ENCODE results near the gene YWHAB. TPM values are rescaled to one million over a fixed set of nuclear protein-coding genes. Genes with fewer than 3 reads are reported as not detected.

YWHAB gene
- total RNA-seq, 3 donors from 2014 or later = 125 to 155 (median 139) TPM

- Histone ChIP-seq H3K4me1 (no peaks in the 10 kb centered on the region), H3K27ac (no peak overlapping the region), H3K9me3 (no peaks in the 10 kb centered on the region), H3K4me3 (no peak overlapping the region), H3K27me3 (no peaks in the 10 kb centered on the region), H3K36me3 (no peaks in the 10 kb centered on the region)
- TF ChIP-seq, protein P1, sequence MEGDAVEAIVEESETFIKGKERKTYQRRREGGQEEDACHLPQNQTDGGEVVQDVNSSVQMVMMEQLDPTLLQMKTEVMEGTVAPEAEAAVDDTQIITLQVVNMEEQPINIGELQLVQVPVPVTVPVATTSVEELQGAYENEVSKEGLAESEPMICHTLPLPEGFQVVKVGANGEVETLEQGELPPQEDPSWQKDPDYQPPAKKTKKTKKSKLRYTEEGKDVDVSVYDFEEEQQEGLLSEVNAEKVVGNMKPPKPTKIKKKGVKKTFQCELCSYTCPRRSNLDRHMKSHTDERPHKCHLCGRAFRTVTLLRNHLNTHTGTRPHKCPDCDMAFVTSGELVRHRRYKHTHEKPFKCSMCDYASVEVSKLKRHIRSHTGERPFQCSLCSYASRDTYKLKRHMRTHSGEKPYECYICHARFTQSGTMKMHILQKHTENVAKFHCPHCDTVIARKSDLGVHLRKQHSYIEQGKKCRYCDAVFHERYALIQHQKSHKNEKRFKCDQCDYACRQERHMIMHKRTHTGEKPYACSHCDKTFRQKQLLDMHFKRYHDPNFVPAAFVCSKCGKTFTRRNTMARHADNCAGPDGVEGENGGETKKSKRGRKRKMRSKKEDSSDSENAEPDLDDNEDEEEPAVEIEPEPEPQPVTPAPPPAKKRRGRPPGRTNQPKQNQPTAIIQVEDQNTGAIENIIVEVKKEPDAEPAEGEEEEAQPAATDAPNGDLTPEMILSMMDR (IDR thresholded peaks at IDR 0.05) = no peak
- no peak for TF ChIP-seq POLR2A (IDR thresholded peaks at IDR 0.05)
- no peak for TF ChIP-seq POLR2AphosphoS5 (IDR thresholded peaks at IDR 0.05)
- no peak for DNase-seq (ENCODE audit: low spot score in 2 of 2)
- intact Hi-C loops (cut with DNase I; ENCODE audit: low total_unique reads) = no loop called here
These were observed 45.1 kb downstream of the YWHAB start for GRCh38 chr20:44930517-44931168.

GRCh38 chr20:44931911-44932310 is 46.4 kb downstream of the YWHAB start:
- no peak for DNase-seq (ENCODE audit: low spot score in 2 of 2)
- intact Hi-C loops (cut with DNase I; ENCODE audit: low total_unique reads) = no loop called here
- Histone ChIP-seq H3K27me3 (no peaks in the 10 kb centered on the region), H3K4me1 (no peaks in the 10 kb centered on the region), H3K36me3 (no peaks in the 10 kb centered on the region), H3K4me3 (no peak overlapping the region), H3K9me3 (no peaks in the 10 kb centered on the region), H3K27ac (no peak overlapping the region)
- TF ChIP-seq, protein P1 (IDR thresholded peaks at IDR 0.05) = no peak
- TF ChIP-seq POLR2A (IDR thresholded peaks at IDR 0.05) (no peak), POLR2AphosphoS5 (IDR thresholded peaks at IDR 0.05) (no peak)

GRCh38 chr20:44932916-44933315 is 47.4 kb downstream of the YWHAB start:
- TF ChIP-seq, protein P1 (IDR thresholded peaks at IDR 0.05) = no peak
- TF ChIP-seq POLR2A (IDR thresholded peaks at IDR 0.05) = no peak
- no peak for TF ChIP-seq POLR2AphosphoS5 (IDR thresholded peaks at IDR 0.05)
- H3K9me3 ChIP-seq = no peaks in the 10 kb centered on the region
- no peaks in the 10 kb centered on the region for H3K36me3 ChIP-seq
- no peaks in the 10 kb centered on the region for H3K27me3 ChIP-seq
- no peak overlapping the region for H3K4me3 ChIP-seq
- DNase-seq (ENCODE audit: low spot score in 2 of 2) = no peak
- no peak overlapping the region for H3K27ac ChIP-seq
- no peaks in the 10 kb centered on the region for H3K4me1 ChIP-seq
- intact Hi-C loops (cut with DNase I; ENCODE audit: low total_unique reads) = no loop called here

DNA sequence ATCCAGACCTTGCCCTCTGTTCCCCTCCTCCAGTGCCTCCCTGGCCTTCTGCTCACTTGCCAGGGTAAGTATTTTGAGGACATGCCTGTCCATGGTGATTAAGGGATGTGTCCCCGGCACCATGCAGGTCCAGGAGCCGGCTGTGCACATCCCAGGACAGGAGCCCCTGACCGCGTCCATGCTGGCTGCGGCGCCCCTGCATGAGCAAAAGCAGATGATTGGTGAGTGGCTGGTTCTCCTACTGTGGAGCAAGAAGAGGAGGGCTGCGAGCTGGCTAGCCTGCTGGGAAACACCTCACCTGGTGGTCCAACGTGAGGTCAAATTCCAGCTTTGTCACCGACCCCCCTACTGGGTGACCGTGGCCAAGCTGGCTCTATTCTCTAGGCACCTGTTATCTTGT is 51.0 kb downstream of the YWHAB start:
- TF ChIP-seq POLR2A (IDR thresholded peaks at IDR 0.05) (no peak), POLR2AphosphoS5 (IDR thresholded peaks at IDR 0.05) (no peak)
- TF ChIP-seq, protein P1 (IDR thresholded peaks at IDR 0.05) = no peak
- no peaks in the 10 kb centered on the region for H3K36me3 ChIP-seq
- no peak overlapping the region for H3K27ac ChIP-seq

DNA sequence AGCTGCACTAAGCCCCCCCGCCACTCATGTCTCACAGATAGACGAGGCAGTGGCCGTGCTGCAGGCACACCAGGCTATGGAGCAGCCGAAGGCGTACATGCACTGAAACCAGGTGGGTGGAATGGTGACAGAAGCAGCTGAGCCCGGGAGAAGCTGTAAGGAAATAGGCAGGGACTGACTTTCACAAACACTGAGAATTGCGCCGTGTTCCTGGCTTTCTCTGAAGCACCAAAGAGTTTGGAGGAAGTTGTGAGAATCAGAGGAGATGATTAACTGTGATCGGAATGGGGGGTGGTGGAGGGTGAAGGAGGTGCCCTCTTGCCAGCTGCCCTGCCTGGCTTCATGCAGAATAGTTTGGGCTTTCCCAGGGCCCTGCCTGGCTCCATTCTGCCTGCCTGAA is 53.1 kb downstream of the YWHAB start:
- Histone ChIP-seq H3K4me3 (no peak overlapping the region), H3K4me1 (no peaks in the 10 kb centered on the region), H3K27ac (peak overlapping the region in 1 of 2 donors; percentile 19), H3K27me3 (no peaks in the 10 kb centered on the region), H3K9me3 (no peaks in the 10 kb centered on the region), H3K36me3 (peaks cover 15% of the 10 kb centered on the region)
- no peak for TF ChIP-seq POLR2AphosphoS5 (IDR thresholded peaks at IDR 0.05)
- no peak for TF ChIP-seq POLR2A (IDR thresholded peaks at IDR 0.05)
- TF ChIP-seq, protein P1 (IDR thresholded peaks at IDR 0.05) = no peak
- intact Hi-C loops (cut with DNase I; ENCODE audit: low total_unique reads) = no loop called here
- DNase-seq (ENCODE audit: low spot score in 2 of 2) = no peak

More for the DNA sequence above, 51.0 kb downstream of the YWHAB start:
- Histone ChIP-seq H3K4me1 (no peaks in the 10 kb centered on the region), H3K4me3 (no peak overlapping the region), H3K9me3 (no peaks in the 10 kb centered on the region), H3K27me3 (no peaks in the 10 kb centered on the region)
- intact Hi-C loops (cut with DNase I; ENCODE audit: low total_unique reads) = no loop called here
- DNase-seq (ENCODE audit: low spot score in 2 of 2) = no peak
